ENCODE results near the gene MAGEA2.
"Not testable (repeated sequence)": the region's sequence is repeated elsewhere in the genome, so short reads cannot be mapped to it uniquely, and the experiment has no call there.

DNA sequence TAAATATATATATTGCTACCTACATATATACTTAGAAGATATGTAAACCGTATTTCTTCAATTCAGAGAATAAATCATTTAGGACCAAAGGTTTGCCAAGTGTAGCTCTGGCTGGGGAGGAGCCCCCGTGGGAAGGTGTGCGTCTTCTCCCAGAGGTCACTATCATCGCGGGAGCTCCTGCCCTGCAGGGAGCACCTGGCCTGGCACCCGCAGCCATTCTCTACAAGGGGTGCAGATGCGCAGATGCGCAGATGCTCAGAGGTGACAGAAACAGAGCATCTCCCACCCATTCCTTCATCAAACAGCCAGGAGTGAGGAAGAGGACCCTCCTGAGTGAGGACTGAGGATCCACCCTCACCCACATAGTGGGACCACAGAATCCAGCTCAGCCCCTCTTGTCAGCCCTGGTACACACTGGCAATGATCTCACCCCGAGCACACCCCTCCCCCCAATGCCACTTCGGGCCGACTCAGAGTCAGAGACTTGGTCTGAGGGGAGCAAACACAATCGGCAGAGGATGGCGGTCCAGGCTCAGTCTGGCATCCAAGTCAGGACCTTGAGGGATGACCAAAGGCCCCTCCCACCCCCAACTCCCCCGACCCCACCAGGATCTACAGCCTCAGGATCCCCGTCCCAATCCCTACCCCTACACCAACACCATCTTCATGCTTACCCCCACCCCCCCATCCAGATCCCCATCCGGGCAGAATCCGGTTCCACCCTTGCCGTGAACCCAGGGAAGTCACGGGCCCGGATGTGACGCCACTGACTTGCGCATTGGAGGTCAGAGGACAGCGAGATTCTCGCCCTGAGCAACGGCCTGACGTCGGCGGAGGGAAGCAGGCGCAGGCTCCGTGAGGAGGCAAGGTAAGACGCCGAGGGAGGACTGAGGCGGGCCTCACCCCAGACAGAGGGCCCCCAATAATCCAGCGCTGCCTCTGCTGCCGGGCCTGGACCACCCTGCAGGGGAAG, 39.5 kb downstream of the MAGEA2 start, which contains the start of gene MAGEA2B:
- TF ChIP-seq, protein P1, sequence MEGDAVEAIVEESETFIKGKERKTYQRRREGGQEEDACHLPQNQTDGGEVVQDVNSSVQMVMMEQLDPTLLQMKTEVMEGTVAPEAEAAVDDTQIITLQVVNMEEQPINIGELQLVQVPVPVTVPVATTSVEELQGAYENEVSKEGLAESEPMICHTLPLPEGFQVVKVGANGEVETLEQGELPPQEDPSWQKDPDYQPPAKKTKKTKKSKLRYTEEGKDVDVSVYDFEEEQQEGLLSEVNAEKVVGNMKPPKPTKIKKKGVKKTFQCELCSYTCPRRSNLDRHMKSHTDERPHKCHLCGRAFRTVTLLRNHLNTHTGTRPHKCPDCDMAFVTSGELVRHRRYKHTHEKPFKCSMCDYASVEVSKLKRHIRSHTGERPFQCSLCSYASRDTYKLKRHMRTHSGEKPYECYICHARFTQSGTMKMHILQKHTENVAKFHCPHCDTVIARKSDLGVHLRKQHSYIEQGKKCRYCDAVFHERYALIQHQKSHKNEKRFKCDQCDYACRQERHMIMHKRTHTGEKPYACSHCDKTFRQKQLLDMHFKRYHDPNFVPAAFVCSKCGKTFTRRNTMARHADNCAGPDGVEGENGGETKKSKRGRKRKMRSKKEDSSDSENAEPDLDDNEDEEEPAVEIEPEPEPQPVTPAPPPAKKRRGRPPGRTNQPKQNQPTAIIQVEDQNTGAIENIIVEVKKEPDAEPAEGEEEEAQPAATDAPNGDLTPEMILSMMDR (IDR thresholded peaks at IDR 0.05): not testable (repeated sequence)
- TF ChIP-seq POLR2A (IDR thresholded peaks at IDR 0.05): not testable (repeated sequence)
